OCI-LY3 (cell line): ENCODE data around the gene DOCK2.

ENCODE experiments used
- H2AFZ ChIP-seq: fragments of 200-600, 300-600 bp; shearing (Covaris generic); 2 replicates; pipeline ENCODE4 v1.6.0; 2014; ENCODE audit warnings: antibody characterized with exemption, low read depth, low read length
- H3K27ac ChIP-seq: fragments of 200-600, 300-600 bp; sonication (generic); 2 replicates; pipeline ENCODE4 v1.5.1; 2014; ENCODE audit warnings: mild to moderate bottlenecking, low read length, moderate library complexity, mixed read lengths
- H3K27me3 ChIP-seq: fragments of 200-600, 300-600 bp; sonication (generic); 2 replicates; pipeline ENCODE4 v1.6.1; 2014; ENCODE audit warnings: low read depth, low read length, mixed read lengths
- H3K36me3 ChIP-seq: fragments of 200-600, 300-600 bp; sonication (generic); replicated peaks from 2 replicates; pipeline ENCODE3; 2014; ENCODE audit warnings: low read depth, low read length, mixed read lengths
- H3K4me1 ChIP-seq: fragments of 300-600, 200-600 bp; sonication (generic); 2 replicates; pipeline ENCODE4 v1.6.1; 2014; ENCODE audit warnings: low read length, mixed read lengths
- H3K4me2 ChIP-seq: fragments of 200-600, 300-600 bp; sonication (generic); 2 replicates; pipeline ENCODE4 v1.6.1; 2014; ENCODE audit warnings: low read length, mixed read lengths
- H3K4me3 ChIP-seq: fragments of 300-600, 200-600 bp; sonication (generic); 2 replicates; pipeline ENCODE4 v1.5.1; 2014; ENCODE audit warnings: antibody characterized with exemption, mild to moderate bottlenecking, low read length, moderate library complexity
- H3K79me2 ChIP-seq: fragments of 300-600, 200-600 bp; shearing (Covaris generic); 2 replicates; pipeline ENCODE4 v1.6.1; 2014; ENCODE audit warnings: mild to moderate bottlenecking, low read length, mixed read lengths
- H3K9ac ChIP-seq: fragments of 300-600, 200-600 bp; shearing (Covaris generic); 2 replicates; pipeline ENCODE4 v1.6.0; 2014; ENCODE audit warnings: mild to moderate bottlenecking, low read length, moderate library complexity
- H3K9me3 ChIP-seq: fragments of 200-600, 300-600 bp; shearing (Covaris generic); 2 replicates; pipeline ENCODE4 v1.6.1; 2014; ENCODE audit warnings: low read length, mixed read lengths; ENCODE audit not compliant: insufficient read depth
- H4K20me1 ChIP-seq: fragments of 200-600, 300-600 bp; sonication (generic); 2 replicates; pipeline ENCODE4 v1.6.1; 2016; ENCODE audit warnings: low read length, mixed read lengths; ENCODE audit not compliant: insufficient read depth
- CTCF ChIP-seq: fragments of 200-600, 300-600 bp; sonication (generic); IDR thresholded peaks from 2 replicates; pipeline ENCODE4 v1.5.1; 2014; ENCODE audit warnings: antibody characterized with exemption, low read length, low read depth
- EZH2phosphoT487 ChIP-seq: fragments of 200-600 bp; shearing (Covaris generic); IDR thresholded peaks from 2 replicates; pipeline ENCODE4 v1.6.1; 2018; ENCODE audit warnings: antibody characterized with exemption, mixed run types, low read depth

DOCK2 gene

GRCh38 chr5:170057311-170057710, 420.2 kb downstream of the DOCK2 start:
- Histone ChIP-seq H3K9ac (no peak overlapping the region), H3K4me2 (no peak overlapping the region), H3K9me3 (no peaks in the 10 kb centered on the region), H3K27ac (no peak overlapping the region), H3K79me2 (no peaks in the 10 kb centered on the region), H3K4me3 (no peak overlapping the region), H3K27me3 (no peaks in the 10 kb centered on the region), H3K36me3 (peaks cover 76% of the 10 kb centered on the region), H2AFZ (no peak overlapping the region), H3K4me1 (no peaks in the 10 kb centered on the region), H4K20me1 (no peaks in the 10 kb centered on the region)
- TF ChIP-seq CTCF (no peak), EZH2phosphoT487 (no peak)

- H3K27me3 ChIP-seq = no peaks in the 10 kb centered on the region
These were observed 422.1 kb downstream of the DOCK2 start for GRCh38 chr5:170059221-170059620.

GRCh38 chr5:170067152-170067551, 430.1 kb downstream of the DOCK2 start:
- Histone ChIP-seq H4K20me1 (peaks cover 30% of the 10 kb centered on the region; the same call in 1 of the 2 replicates), H3K79me2 (no peaks in the 10 kb centered on the region), H3K4me1 (peaks cover 19% of the 10 kb centered on the region), H2AFZ (no peak overlapping the region), H3K4me2 (peak overlapping the region; percentile 49), H3K9me3 (no peaks in the 10 kb centered on the region), H3K4me3 (no peak overlapping the region; the same call in 1 of the 2 replicates), H3K9ac (no peak overlapping the region), H3K36me3 (peaks cover 64% of the 10 kb centered on the region), H3K27ac (peak overlapping the region; percentile 25; the same call in 1 of the 2 replicates), H3K27me3 (no peaks in the 10 kb centered on the region)
- TF ChIP-seq EZH2phosphoT487 = no peak

More at GRCh38 chr5:170059221-170059620, 422.1 kb downstream of the DOCK2 start:
- Histone ChIP-seq H3K4me1 (no peaks in the 10 kb centered on the region), H3K4me2 (no peak overlapping the region), H2AFZ (no peak overlapping the region), H3K36me3 (peaks cover 75% of the 10 kb centered on the region), H4K20me1 (no peaks in the 10 kb centered on the region), H3K9ac (no peak overlapping the region), H3K9me3 (no peaks in the 10 kb centered on the region), H3K27ac (no peak overlapping the region), H3K79me2 (no peaks in the 10 kb centered on the region), H3K4me3 (no peak overlapping the region)
- TF ChIP-seq EZH2phosphoT487 (no peak), CTCF (no peak)

- Histone ChIP-seq H3K4me3 (no peak overlapping the region; the same call in 1 of the 2 replicates), H3K36me3 (peaks cover 64% of the 10 kb centered on the region), H3K4me1 (peaks cover 19% of the 10 kb centered on the region), H3K9ac (no peak overlapping the region), H3K4me2 (peak overlapping the region; percentile 49; the same call in 1 of the 2 replicates), H3K79me2 (no peaks in the 10 kb centered on the region), H2AFZ (no peak overlapping the region), H3K9me3 (no peaks in the 10 kb centered on the region), H4K20me1 (peaks cover 30% of the 10 kb centered on the region; the same call in 1 of the 2 replicates), H3K27ac (peak overlapping the region; percentile 25; the same call in 1 of the 2 replicates), H3K27me3 (no peaks in the 10 kb centered on the region)
- TF ChIP-seq CTCF (no peak), EZH2phosphoT487 (no peak)
These were observed 430.6 kb downstream of the DOCK2 start for GRCh38 chr5:170067574-170068170.
